AG09309 (cell line): ENCODE data around the gene TNFRSF1B.

Experiments
- DNase-seq: peaks from one replicate; pipeline ENCODE4 v3.0.0-alpha.2; 2010; ENCODE audit warnings: low read depth
- H3K4me3 ChIP-seq: 2 replicates; pipeline ENCODE4 v1.5.1; 2011; ENCODE audit warnings: mild to moderate bottlenecking, low read depth, low read length, moderate library complexity; ENCODE audit not compliant: control insufficient read depth
- TF ChIP-seq, protein P1 (sequence below): IDR thresholded peaks from 2 replicates; pipeline ENCODE4 v1.5.1; 2011; ENCODE audit warnings: mild to moderate bottlenecking, low read depth, low read length, inconsistent platforms; ENCODE audit not compliant: insufficient read depth, control insufficient read depth; ENCODE audit errors: missing control alignments

The TNFRSF1B gene

DNA sequence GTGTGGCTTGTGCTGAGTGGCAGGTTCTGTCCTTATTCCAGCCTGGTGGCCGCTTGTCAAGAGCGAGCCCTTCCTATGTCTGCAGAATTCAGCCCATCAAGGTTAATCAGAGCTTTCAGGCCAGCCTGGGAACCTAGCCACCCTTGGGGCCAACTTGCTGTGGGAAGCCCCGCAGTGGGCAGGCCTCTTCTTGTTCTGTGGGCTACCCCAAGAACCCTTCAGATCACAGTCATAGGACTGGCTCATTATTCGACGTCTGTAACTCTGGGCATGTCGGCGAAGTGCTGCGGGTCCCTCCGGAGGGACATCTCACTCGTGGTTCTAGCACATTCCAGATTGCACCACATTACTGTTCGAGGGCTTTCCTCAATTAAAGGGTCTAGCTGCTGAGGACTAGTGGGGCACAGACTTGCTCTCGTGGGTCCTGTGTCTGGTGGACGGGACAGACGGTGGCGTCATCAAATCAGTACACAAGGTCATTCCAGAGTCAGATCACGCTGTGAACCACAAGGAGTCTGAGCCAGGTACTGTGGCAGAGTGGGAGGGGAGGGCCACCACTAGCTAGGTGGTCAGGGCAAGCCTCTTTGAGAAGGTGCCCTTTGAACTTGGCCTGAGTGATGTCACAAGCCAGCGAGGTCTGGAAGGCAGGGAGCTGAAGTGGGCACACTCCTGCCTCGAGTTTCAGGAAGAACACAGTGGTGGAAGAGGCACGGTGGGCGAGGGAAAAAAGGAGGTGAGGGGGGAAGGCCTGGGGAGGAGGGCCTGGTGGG lies 20.3 kb upstream of the TNFRSF1B start:
- DNase-seq, result no peak
- TF ChIP-seq, protein P1, sequence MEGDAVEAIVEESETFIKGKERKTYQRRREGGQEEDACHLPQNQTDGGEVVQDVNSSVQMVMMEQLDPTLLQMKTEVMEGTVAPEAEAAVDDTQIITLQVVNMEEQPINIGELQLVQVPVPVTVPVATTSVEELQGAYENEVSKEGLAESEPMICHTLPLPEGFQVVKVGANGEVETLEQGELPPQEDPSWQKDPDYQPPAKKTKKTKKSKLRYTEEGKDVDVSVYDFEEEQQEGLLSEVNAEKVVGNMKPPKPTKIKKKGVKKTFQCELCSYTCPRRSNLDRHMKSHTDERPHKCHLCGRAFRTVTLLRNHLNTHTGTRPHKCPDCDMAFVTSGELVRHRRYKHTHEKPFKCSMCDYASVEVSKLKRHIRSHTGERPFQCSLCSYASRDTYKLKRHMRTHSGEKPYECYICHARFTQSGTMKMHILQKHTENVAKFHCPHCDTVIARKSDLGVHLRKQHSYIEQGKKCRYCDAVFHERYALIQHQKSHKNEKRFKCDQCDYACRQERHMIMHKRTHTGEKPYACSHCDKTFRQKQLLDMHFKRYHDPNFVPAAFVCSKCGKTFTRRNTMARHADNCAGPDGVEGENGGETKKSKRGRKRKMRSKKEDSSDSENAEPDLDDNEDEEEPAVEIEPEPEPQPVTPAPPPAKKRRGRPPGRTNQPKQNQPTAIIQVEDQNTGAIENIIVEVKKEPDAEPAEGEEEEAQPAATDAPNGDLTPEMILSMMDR, result no peak
- no peak overlapping the region for H3K4me3 ChIP-seq

DNA sequence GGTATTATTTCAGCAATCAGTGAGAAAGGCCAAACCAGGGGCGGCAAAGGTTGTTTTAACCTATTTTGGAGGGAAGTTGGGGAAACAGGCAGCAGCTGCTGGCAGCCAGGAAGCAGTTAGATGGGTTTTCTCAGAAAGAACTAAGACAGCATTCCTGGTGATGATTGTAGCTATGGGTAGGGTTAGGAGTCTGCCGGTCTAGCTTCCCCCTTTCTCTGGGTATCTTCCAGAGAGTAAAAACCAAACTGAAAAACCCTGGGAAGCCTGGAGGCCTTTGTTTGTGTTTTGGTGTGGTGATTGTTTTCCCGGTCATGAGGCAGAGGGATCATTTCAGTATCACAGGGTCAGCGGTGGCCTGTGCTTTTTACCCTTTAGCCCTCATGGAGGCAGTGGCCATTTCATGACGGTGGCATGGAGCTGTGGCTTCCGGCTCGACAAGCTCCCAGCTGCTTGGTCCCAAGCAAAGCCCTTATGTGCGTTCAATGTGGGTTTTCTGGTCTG lies 19.5 kb upstream of the TNFRSF1B start:
- TF ChIP-seq, protein P1, result no peak

GRCh38 chr1:12148160-12148957 lies 18.4 kb upstream of the TNFRSF1B start:
- TF ChIP-seq, protein P1, result no peak
- DNase-seq, result no peak
- no peak overlapping the region for H3K4me3 ChIP-seq

More for the DNA sequence above, 19.5 kb upstream of the TNFRSF1B start:
- DNase-seq, result no peak
- H3K4me3 ChIP-seq, result no peak overlapping the region

DNA sequence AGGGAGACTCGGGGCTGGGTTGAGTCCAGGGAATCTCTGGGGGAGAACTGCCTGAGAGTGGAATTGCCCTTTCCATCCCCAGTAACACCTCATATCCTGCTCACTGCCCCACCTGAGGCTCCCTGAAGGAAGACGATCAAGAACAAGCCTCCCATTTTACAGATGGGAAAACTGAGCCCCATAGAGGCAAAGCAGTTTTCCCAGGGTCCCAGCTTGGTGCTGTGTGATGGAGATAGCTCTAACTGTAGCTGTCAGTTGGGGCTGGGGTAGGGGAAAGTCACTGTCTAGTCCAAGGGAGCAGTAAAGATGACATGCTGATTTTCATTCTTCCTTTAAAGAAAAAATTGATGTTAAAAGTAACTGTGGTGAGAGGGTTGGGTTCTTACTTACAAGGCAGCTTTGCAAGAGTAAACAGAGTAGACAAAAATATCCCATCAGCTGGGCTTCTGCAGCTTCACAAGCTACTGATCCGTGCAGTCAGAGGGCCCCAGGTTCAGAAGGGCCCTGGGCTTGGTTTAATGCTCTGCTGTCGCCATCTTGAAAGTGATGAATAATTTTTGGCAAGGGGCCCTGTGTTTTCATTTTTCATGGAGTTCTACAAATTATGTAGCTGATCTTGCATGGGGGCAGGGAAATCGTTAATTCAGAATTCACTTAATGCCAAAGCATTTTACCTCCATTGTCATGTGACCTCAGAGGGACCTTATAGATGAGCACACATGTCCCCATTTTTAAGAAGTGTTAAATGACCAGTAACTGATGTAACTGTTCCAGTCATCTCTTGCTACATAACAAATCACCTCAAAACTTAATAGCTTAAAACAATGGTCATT lies 17.6 kb upstream of the TNFRSF1B start:
- TF ChIP-seq, protein P1, result no peak
- H3K4me3 ChIP-seq, result no peak overlapping the region
- DNase-seq, result no peak

DNA sequence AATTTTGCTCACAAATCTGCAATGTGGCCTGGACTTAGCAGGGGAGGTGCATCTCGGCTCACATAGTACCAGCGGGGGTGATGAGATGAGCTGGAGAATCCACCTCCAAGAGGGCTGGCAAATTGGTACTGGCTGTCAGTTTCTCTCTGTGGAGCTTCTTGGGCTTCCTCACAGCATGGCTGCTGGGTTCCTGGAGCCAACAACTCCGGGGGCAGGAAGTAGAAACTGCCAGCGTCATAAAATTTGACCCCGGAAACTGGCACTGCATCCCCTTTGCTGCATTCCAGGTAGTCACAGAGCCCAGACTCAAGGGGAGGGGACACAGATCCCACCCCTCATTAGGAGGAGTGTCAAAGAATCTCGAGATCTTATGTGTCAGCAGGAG lies 17.0 kb upstream of the TNFRSF1B start:
- TF ChIP-seq, protein P1, result no peak
- H3K4me3 ChIP-seq, result no peak overlapping the region
- no peak for DNase-seq
